H1 (cell line): ENCODE measurements around the gene TYR. TPM values are rescaled to one million over a fixed set of nuclear protein-coding genes. Genes with fewer than 3 reads are reported as not detected.

ENCODE experiments used
- EP300 ChIP-seq, 2 experiments: IDR thresholded peaks; 1 replicate in 1 of 2; 2 replicates in 1 of 2; pipeline ENCODE4 v1.6.1; 2011 to 2012; ENCODE audit warnings: low read depth in 2 of 2, low read length in 2 of 2, mild to moderate bottlenecking in 2 of 2, borderline replicate concordance in 1 of 2, inconsistent platforms in 1 of 2, moderate library complexity in 1 of 2
- polyA plus RNA-seq, 7 experiments: library from polyadenylated mRNA; depleted of rRNA in 3 of 7; stranded (reverse) in 5 of 7; unstranded in 2 of 7; fragments of >200 nt in 5 of 7; fragments of 200-250 nt in 2 of 7; gene quantifications; 1 replicate in 5 of 7; 2 replicates in 1 of 7; 4 replicates in 1 of 7; pipeline versions ENCODE4 v1.2.1 to v1.2.3, GENCODE V29; 2011 to 2013; ENCODE audit warnings: missing spikeins in 2 of 7, mixed read lengths in 2 of 7
- total RNA-seq: library from RNA; stranded (reverse); fragmentation: NEBNext Ultra II Directional; extraction: Animal tissue kit (Norgen Biotek cat#: 25700); gene quantifications from 2 replicates; pipeline ENCODE4 v1.2.1, GENCODE V29; 2021

The TYR gene
- total and polyA plus RNA-seq, 2 of the 8 experiments (the other 6 are each of a cell fraction or from before 2014, with no cell fraction given) = not detected

- no peak for TF ChIP-seq EP300 (IDR thresholded peaks at IDR 0.05; ENCODE audit: borderline replicate concordance in 1 of 2, low read depth in 2 of 2, low read length in 2 of 2)
Measured at GRCh38 chr11:89136606-89137005, 41.1 kb upstream of the TYR start (continued).
